NT2/D1 (cell line): ENCODE results near the gene SHISAL1.

Source experiments
- SUZ12 ChIP-seq: IDR thresholded peaks from 2 replicates; pipeline ENCODE4 v1.6.1; 2011; ENCODE audit not compliant: insufficient read length, insufficient read depth; ENCODE audit errors: extremely low read depth
- YY1 ChIP-seq: IDR thresholded peaks from 2 replicates; pipeline ENCODE4 v1.6.1; 2011; ENCODE audit not compliant: insufficient read length, insufficient read depth

GRCh38 chr22:44278243-44279068, 34.3 kb downstream of the SHISAL1 start:
- TF ChIP-seq SUZ12 (no peak), YY1 (no peak)
